ENCODE measurements around the gene ECSIT.
"Not testable (repeated sequence)": the region's sequence is repeated elsewhere in the genome, so short reads cannot be mapped to it uniquely, and the experiment has no call there.

ECSIT gene

DNA sequence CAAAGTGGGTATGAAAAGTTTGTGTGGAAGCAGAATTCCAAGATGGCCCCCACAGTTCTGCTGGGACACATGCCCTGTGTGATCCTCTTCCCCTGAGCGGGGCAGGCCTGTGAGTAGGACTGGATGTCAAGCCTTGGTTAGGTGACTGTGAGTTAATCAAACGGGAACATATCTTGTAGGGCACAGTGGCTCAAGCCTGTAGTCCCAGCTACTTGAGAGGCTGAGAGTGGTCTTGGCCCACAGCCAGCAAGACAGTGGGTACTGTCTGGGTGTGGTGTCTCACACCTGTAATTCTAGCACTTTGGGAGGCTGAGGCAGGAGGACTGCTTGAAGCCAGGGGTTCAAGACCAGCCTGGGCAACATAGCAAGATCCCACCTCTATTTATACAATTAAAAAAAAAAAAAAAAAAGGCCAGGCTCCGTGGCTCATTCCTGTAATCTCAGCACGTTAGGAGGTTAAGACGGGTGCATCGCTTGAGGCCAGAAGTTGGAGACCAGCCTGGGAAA is 29.7 kb downstream of the ECSIT start:
- DNase-seq, result no peak

DNA sequence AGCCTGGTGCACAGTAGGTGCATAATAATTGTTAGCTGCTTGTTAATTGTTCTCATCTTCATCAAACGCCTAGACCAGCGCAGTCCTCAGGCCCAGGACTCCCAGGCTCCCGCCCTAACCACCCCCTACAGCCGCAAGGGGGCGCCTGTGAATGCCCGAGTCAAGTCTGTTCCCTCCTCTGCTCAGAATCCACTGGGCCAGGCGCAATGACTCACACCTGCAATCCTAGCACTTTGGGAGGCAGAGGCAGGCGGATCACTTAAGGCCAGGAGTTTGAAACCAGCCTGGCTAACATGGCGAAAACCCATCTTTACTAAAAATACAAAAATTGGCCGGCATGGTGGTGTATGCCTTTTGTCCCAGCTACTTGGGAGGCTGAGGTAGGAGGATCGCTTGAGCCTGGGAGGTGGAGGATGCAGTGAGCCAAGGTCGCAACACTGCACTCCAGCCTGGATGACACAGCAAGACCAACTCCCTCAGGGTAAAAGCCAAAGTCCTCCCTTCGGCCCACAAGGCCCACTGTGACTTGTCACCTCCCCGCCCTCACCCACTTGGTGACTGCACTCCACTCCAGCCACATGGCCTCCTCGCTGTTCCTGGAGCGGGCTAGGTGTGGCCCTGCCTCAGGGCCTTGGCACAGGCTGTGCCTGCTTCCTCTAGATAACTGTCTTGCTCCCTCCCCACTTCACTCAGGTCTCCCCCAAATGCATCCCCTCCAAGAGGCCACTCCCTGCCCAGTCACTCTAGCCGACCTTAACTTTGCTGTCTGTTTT is 32.4 kb downstream of the ECSIT start:
- DNase-seq, result peak; percentile 56

DNA sequence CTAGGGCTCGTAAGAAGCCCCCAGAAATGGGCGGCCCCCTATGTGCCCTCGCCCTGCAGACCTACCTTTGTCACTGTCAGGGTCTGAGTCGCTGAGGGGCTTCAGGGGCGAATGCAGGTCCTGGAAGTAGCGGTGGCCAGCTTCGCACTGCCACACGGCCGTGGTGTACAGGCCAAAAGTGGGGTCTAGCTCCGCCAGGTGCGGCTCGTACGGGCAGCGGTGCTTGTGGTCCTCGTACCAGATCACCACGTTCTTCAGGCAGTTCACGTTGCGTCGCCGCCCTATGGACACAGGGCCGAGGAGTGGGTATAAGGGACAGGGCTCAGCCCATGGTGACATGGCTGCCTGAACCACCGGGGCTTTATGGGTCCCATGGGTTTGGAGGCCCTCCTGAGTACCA is 33.0 kb downstream of the ECSIT start:
- DNase-seq, result no peak

DNA sequence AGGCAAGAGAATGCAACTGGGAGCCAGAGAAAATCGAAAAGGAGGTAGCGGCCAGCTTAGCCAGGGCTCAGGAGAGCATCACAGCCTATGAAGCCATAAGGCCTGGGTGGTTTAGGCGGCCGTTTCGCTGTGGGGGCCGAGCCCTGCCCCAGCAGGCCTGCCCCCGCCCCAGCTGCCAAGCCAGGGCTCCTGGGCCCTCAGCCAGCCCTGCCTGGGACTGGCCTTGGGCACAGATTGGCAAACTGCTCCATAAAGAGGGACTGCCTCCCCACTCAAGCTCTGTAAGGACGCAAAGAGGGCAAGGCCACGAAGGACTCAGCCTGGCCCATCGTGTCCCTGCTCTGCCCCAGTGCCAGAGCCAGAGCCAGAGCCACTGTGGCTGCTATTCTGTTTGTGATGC is 33.5 kb downstream of the ECSIT start:
- DNase-seq, result no peak

DNA sequence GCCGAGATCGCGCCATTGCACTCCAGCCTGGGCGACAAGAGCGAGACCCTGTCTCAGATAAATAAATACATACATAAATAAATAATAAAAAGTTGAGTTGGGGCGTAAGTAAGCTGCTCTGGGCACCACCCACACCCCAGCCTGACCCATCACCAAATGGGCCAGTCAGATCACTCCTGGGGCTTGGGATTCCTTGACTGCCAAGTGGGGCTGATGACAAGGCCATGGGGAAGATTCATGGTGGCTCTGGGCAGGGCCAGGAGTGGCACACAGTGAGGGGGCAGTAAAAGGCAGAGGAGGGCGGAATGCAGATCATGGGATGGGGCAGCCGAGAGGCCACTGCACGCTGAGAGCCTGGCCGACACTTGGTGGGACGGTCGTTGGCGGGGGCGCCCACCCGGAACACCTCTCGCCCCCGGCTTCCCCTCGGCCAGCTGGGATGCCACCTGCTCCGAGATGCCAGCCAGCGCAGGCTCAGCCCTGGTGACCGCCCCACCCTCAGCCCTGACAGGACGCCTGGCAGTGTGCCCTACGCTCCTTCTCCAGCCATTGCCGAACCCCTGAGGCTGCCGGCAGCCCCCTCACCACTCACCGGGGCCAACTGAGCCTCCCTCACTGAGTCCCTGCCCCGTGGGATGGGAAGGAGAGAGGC is 34.2 kb downstream of the ECSIT start:
- no peak for DNase-seq

DNA sequence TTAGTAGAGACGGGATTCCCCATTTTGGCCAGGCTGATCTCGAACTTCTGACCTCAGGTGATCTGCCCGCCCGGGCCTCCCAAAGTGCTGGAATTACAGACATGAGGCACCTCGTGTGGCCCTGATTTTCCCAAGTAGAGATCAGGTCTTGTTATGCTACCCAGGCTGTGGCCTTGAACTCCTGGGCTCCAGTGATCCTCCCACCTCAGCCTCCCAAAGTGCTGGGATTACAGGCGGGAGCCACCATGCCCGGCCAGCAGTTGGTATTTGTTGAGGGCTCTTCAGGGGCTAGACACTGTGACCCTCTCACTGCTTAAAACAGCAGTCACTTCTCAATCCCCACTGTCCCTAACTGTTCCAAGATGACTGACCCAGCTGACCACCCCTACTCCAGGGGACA is 39.6 kb downstream of the ECSIT start:
- DNase-seq, result no peak

DNA sequence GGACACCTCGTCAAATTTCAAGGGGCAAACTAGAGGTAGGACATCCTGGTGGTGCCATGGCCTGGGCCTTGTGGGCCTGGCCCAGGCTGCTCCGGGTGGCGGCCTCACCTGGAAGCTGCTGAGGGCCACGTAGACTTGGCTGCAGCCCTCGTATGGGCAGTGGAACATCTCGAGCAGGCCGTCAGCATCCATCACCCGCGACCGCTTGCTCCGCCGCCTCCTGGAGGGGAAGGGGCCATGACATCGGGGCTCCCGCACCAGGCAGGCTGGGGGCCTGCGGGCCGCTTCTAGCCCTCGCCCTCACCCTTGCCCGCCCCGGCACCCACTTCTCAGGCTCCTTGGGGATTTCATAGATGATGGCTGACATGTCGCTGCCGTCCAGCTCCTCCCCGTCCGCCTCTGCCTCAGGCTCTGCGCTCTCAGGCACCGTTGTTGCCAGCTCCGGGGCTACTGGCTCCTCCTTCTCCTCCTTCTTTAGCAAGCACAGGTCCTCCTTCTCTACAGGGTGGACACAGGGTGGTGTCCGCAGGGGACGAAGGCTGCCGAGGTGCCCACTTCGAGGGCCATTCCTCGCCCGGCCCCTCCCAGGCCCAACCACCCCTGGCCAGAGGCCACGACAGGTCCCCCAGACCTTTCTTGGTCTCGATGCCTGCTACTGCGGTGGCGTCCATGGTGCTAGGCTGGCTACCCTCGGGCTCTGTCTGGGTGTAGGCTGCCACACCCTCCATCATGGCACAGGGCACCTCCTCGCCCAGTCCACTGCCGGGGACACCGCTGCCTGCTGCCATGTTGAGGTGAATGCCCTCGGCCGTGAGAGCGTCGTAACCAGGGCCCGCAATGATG is 42.1 kb downstream of the ECSIT start:
- DNase-seq, result no peak

DNA sequence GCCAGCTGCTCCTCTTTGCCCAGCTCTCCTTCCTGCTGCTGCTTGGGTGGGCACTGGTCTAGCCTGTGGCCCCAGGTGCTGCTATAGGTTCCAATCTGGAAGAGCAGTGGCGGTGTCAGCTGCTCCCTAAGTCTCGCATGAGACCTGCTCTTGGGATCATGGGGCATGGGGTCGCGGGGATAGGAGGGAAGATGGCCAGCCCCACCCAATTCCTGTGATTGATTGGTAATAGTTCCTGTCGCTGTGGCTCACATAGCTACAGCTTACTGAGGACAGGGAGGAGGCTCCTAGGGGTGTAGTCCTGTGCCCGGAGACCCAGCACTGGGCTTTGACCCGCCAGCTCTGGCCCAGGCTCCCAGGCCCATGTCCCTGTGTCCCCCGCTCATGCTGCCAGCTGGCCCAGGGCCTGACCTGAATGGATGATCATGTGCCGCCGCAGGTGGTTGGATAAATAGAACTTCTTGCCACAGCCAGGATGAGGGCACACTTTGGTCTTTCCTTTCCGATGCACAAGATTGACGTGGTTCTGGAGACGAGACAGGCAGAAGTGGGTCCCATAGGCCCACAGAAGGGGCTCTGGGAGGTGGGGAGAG is 43.6 kb downstream of the ECSIT start:
- DNase-seq, result no peak

DNA sequence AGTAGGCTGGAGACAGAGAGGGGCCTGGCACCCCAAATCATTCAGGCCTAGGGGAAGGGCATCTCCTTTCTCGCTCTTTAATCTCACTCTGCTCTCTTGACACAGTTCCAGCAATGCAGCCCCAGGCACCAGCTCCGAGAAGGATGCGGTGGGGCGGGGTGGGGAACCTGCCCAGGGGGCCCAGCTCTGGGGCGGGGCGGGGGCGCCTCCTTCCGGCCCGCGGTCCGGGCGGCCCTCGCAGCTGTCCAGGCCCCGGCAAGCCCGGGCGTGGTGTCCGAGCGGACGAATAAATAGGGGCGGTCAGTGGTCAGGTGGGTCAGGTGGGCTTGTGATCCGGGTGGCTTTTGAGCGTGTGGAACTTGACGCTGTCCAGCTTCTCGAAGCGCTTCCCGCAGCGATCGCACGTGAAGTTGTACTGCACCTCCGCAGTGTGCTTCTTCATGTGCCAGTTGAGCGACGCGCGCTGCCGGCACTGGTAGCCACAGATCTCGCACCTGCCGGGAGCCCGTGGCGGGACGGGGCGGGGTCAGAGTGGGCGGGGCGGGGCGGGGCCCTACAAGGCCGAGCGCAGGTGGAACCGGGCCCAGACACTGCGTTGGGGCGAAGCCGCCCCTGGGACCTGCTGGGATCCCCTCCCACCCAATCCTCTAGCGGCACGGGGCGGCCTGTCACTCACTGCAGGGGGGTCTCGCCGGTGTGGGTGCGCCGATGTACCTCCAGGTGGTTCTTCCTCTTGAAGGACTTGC is 45.4 kb downstream of the ECSIT start:
- DNase-seq, result no peak

DNA sequence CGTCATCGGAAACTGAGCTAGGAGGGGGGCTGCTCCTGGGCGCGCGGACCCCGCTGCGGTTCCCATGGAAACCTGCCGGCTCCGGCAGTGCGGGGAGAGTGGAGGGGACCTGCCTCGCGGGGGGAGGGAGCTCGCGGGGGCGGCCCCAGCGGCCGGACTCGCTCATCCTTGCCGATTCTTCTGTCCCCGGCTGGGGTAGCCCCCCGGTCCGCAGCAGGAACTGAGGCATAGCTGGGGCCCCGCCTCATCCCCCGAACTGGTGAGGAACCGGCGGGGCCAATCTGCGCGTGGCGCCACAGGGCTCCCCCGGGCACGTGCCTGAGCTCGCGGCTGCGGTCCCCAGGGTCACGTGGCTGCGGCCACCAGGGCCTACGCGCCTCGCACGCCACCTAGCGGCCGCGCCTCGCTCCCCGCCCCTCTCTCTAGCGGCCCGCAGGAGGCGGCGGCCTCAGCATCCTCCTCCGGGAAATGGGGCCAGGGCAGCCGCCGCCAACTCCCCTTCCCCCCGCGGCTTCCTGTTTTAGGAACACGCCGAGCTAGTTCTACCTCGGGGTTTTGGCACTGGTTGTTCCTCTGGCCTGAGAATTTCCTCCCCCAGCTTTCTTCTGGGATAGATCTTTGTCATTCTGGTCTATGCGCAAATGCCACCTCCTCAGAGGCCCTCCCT is 46.4 kb downstream of the ECSIT start:
- peak; percentile 88 for DNase-seq

DNA sequence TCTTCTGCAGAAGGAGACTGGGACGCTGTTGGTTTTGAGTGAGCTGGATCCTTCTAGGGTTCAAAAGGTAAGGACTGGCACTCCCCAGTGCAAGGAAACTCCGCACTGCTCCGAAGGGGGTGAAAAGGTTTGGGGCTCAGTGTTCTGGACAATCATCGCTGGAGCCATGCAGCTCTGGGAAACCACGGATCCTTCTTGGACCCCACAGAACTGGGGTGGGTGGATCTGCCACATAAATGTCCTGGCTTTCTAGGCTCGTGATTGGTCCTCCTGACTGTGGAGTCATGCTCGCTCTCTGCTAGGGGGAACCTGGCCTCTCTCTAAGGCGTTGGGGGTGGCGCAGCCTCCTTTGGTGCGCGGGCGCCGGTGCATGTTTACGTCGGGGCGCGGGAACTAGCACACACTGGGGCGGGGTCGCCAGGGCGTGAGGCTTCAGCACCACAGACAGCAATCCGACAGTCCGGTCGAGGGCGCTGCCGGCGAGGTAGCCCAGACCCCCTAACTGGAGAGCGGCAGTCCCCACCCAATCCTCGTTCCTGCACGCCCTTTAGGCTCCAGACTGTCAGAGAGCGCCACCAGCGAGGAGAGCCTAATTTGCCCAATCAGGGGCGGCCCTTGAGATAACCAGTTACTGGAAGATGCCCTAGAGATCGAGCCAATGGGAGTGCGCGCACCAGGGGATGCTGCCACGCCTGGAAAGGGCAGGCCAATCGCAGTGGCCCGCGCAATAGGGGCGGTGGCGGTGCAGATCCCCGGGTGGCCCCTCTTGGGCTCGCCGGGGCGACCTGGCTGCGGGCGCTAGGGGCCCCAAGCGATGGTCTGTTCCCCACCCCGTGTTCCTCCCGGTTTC is 47.2 kb downstream of the ECSIT start:
- peak; percentile 92 for DNase-seq

DNA sequence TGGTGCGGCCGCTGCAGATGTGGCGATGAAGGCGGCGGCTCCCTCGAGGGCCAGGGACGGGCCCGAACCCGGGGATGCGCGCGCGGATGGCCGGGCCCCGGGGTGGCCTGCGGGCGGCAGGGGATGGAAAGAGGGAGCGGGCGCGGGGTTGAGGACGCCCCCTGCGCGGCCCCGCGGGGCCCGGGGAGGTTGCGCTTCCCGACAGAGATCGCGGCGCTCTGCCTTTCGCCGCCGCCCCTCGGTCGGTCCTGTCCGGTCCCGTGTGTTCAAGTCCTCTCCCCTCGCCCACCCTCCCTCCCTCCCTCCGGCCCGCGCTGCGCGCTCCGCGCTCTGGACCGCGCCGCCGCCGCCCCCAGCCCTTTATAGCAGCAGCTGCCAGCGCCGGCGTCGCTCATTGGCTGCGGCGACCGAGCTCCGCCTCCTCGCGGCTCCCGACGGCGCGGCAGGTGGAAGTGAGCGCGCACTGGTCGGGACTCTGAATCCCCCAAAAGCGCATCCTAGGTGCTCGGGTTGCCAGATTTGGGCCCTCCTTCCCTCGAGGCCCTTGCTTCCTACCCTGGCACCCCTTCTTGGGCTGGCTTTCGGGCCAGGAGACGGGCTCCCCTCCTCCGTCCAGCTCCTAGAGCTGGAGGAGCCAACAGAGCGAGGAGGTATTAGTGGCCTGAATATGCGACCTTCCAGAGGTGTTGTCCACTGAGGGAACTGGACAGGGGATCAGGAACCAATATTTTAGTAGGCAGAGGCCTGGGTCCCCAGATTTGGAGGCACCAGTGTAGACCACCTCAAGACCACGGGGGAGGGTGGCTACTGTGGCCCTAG is 48.0 kb downstream of the ECSIT start, which contains the start of gene ELAVL3:
Gene ELAVL3, minus strand, starts transcription at position 332 of the 819 bp plus-strand sequence. CDS start 438 bp downstream, outside the sequence.
- no peak for DNase-seq

DNA sequence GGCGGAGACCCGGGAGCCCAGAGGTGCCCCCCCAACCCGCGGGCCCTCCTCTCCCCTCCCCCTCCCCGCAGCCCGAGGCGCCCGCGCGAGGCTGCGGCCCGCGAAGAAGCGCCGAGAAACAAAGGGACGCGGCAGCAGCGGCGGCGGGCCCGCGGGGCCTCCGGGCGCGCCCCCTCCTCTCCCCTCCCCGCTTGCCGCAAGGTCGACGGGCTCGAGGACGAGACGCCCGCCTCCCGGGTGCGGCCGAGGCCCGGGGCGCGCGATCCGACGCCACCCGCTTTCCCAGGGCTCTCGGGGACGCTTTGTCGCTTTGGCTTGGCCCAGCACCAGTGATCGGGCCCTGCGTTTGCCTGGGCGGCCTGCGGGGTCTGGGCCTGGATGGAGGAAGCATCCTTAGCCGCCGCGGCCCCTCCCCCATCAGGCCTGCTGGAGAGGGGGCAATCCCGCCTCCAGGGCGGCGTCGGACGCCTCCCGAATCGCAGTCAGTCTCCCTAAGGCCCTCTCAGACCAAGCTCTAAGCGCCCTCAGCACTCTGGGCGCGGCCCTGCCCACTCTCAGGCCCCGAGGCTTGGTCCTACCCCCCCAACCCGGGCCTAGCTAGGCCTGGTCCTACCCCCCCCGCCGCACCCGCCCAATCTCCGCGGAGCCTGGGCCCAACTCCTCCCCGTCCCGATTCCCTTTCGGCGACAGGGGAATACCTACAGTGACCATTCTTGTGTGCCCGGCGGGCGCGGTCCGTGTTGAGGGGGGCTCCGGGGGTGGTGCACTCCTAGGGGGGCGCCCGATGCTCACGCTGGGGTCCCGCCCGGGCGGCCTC is 48.8 kb downstream of the ECSIT start:
- DNase-seq, result no peak

DNA sequence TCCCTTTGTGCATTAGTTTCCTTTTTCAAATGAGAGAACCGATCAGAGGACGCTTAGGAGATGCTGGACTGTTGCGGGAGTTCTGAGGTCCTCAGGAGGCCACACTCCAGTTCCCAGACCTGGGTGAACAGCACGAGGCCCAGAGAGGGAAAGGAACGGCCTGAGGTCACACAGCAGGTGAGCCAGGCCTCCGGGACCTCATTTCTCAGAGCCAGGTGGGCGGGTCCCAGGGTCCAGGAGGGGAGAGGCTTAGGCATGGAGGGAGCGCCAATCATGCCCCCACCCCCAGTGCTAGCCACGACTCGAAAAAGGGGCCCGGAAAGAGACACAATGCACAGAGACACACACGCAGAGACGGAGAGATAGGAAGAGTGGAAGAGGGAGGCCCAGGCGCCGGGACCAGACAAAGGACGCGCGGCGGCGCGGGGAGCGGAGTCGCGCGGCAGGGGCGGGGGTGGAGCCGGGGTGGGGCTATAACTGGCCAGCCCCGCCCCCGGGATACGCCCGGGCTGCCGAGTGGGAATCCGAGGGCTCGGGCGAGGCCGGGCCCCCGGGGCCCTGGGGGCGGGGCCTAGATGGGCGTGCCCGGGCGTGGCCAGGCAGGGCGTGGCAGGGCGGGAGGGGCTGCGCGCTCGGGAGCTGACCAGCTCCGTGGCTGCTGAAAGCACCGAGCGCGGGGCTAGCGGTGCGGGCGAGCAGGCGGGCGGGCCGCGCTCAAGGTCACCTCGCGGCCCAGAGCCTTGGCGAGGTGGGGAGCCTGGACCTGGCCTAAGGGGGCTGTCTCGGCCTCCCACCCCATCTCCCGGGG is 49.6 kb downstream of the ECSIT start:
- DNase-seq, result no peak

DNA sequence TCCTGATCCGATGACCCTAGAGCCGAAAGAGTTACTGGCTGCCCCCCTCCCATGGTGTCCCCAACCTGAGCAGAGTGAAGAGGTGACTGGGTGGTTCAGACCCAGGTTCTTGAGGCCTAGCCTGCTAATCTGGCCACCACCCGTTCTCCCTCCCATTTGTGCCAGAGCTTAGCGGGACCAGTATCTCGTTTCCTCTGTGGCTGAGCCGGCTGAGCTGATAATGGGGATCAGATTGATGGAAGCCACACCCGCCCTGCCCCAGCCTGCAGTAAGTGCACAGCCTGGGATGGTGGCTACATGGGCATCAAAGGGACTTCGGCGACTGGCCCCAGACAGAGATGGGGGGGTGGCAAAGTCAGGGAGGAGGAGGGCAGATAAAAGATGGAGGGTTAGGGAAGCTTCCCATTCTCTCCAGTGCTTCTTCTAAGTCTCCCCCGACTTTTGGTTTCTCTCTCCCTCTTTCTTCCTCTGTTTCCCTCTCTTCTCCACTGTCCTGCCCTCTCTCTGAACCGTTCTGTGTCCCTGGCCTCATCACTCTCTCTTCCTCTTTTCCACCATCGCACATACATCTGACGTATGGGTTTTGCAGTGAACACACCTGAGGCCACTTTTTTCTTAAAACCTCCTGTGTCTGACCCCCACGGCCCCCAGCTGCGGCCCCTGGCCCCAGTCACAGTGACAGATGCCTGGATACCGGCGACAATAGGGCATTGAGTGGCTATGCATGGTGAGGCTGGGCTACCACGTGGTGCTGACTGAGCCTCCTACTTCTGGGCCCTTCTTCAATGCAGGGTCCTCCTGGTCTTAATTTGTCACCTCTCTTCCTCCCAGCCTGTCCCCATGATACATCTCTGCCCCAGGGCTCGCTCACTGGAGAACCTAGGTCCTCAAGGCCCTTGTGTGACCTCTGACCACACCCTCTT is 50.5 kb downstream of the ECSIT start:
- no peak for DNase-seq

DNA sequence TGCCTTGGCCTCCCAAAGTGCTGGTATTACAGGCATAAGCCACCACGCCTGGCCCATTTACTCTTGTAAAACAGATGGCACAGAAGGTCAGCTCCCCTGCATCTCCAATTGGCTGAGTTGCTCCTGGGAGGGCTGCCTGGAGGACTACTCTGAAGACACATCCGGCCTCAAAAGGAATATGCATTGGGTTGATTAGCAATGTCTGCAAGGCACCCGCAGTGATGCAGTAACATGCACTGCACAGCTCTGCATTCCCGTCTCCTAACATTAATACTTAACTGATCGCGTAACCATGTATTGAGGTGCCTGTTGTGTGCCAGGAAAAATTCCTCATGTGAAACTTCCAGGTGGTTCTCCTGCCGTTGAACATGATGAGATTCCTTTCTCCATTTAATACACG is 53.1 kb downstream of the ECSIT start:
- no peak for DNase-seq

DNA sequence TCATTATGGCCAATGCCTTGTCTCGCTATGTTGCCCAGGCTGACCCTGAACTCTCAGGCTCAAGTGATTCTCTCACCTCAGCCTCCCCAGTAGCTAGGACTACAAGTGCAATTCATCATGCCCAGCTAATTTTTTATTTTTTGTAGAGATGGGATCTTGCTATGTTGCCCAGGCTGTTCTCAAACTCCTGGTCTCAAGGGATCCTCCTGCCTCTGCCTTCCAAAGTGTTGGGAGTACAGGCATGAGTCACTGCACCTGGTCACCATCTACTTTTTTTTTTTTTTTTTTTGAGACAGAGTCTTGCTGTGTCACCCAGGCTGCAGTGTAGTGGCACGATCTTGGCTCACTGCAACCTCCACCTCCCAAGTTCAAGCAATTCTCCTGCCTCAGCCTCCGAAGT is 53.6 kb downstream of the ECSIT start:
- not testable (repeated sequence) for DNase-seq

Data from GDM1 (cell line).